Raji (cell line): ENCODE results near the gene PHF3.
A peak's percentile ranks its signal among the peaks of the same experiment; 100 is the strongest.

Source experiments
- POLR2A ChIP-seq: IDR thresholded peaks from 2 replicates; pipeline ENCODE4 v1.6.1; 2011; ENCODE audit warnings: low read depth, low read length, control low read depth; ENCODE audit not compliant: insufficient read depth

PHF3 gene

DNA sequence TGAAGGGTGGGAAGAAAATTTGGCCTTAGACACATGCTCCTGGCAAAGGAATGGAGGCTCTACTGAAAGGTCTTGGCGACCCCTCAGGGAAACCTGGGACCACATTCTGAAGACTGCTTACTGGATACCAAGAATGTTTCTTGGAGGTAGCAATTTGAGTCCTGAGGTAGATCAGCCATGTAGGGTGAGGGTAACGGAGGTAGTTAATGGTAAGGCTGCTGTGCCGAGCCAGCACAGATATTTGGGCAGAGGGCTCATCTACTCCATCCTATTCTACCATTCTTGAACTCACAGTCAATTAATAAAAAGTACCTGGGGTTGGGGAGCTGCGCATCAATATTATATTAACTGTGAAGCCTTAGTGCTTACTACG lies 401 bp upstream of the PHF3 start:
- no peak for TF ChIP-seq POLR2A

DNA sequence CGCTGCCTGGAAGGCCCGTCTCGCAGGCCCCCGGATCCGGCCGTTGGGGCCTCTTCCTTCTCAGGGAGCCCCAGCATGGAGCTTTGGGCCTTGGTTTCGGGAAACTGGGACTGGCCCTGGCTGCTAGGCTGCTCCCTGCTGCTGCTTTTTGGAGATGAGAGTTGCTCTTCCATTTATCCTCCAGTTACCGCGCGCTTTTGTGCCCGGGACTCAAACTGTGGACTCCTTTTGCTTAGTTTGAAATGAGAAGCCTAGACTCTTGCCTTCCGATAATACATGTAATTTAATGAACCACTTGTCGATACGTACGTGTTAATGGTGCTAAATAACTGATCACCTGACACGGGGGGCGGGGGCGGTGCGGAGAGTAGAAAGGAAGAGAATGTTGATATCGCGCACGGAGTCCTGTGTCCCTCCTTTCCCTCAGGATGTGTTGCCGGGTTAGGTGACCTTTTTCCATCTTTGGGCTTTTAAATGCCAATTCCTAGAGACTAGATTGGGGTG lies 968 bp downstream of the PHF3 start:
- TF ChIP-seq POLR2A: 0 out of 2 replicates have a peak, but pooled peaks have one; percentile 22

GRCh38 chr6:63637865-63638445 lies 2.4 kb downstream of the PHF3 start:
- TF ChIP-seq POLR2A: no peak

DNA sequence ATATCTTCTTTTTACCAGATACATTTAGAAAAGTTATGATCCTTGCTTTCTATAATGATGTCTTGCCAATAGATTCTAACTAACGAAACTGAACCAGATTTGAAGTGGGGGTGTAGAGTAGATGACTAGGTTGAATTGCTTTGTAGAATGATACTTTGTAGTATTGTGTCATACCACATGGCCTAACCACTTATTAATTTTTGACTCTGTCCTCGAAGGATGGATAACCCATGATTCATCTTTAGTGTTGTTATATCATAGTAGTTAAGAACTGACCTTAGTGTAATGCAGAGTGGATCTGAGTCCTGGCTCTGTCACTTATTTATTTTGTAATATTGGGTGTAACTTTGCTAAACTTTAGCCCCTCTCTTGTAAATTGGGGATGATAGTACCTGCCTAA lies 4.5 kb downstream of the PHF3 start:
- no peak for TF ChIP-seq POLR2A

DNA sequence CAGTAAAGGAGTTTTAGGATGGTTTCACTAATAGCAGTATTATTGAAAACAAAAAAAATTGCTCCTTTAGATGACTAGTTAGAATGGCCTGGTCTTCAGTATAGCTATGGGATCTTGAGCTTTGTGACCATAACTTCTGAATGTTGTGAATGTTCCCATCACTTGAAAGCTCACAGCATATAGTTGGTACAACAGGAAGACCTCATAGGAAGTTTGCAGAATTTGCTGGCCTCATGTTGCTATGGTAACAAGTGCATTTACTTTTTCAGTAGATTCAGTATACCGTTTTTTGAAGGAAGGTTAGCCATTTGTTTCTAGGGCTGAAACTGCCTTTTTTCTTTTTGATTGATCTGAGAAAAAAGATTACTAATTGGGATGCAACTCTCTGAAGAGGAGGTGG lies 8.3 kb downstream of the PHF3 start:
- TF ChIP-seq POLR2A: no peak

DNA sequence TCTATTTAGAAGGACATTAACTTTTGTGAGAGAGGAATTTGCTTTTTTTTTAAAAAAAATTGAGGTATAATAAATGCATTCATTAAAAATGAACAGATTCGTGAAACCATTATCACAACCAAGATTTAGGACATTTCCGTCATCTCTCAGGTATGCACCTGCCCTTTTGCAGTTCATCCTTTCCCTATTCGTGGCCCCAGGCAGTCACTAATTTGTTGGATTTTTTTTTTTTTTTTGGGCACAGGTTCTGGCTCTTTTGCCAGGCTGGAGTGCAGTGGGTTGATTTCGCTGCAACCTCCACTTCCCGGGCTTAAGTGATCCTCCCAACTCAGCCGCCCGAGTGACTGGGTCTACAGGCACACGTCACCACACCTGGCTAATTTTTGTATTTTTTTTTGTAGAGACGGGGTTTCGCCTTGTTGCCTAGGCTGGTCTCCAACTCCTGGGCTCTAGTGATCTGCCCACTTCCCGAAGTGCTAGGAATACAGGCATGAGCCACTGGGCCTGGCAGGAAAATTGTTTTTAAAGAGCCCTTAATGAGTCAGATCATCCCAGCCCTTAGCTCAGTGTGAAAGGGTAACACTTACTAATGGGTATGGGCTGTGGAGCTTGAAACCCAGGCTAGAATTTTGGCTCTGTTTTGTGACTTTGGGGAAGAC lies 9.2 kb downstream of the PHF3 start:
- TF ChIP-seq POLR2A: no peak

DNA sequence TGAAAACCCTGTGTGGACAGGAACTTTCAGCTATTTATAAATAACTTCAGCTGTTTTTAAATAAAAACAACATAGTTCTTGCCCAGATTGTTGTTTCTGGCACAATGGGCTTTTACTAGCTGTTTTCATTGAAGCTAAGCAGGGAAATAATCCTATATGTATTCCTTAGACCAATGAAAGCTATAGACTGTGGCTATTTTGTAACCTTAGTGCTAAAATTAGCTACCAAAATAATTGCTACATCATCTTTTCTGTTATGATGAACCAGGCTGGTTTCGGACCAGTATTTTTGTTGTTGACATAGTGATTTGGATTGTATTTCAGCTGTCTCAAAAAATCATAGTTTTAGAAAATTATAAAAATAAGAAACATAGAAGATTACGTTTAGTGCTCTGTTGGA lies 13.7 kb downstream of the PHF3 start:
- no peak for TF ChIP-seq POLR2A

DNA sequence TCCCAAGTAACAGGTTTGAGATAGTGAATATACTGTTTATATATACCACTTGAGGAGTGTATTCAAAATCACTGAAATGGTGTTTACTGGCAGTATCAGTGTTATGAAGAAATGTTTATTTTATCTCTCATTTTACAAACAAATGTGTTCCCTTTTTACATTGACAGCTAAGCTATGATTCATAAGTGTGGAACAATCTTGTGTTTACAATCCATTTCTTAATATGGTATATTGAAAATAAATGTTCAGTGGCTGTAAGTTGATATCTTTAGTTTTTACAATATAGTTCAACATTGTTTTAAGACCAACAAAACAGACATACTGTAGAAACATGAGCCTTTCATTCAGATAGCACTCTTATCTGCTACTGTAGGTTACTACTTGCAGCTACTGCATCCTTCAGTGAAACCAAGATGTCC lies 14.3 kb downstream of the PHF3 start:
- no peak for TF ChIP-seq POLR2A

DNA sequence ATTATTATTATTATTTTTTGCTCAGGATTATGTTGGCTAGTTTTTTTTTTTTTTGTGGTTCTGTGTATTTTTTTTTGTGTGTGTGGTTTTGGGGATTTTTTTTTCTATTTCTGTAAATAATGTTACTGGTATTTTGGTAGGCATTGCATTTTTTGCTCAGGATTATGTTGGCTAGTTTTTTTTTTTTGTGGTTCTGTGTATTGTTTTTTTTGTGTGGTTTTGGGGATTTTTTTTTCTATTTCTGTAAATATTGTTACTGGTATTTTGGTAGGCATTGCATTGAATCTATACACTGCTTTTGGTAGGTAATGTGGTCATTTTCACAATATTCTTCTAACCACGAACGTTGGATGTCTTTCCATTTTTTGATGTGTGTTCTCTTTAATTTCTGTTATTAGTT lies 17.4 kb downstream of the PHF3 start:
- no peak for TF ChIP-seq POLR2A

GRCh38 chr6:63660757-63661156 lies 25.2 kb downstream of the PHF3 start:
- TF ChIP-seq POLR2A: no peak

- TF ChIP-seq POLR2A: no peak
These were observed 26.2 kb downstream of the PHF3 start for GRCh38 chr6:63661769-63662168.

GRCh38 chr6:63663147-63663955 lies 27.7 kb downstream of the PHF3 start:
- no peak for TF ChIP-seq POLR2A

DNA sequence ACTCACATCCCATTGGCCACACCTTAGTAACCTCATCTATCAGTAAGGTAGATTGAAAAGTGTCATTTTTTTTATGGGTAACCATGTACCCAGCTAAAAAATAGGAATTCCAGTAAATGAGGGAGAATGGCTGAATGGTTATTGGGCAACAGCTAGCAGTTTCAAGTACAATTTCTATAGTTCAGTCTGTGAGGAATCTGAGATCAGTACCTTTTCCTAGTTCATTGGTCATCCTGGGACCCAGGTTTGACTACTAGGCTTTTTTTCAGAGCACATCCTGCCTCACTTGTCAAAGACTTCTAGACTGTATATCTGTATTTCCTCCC lies 28.3 kb downstream of the PHF3 start:
- TF ChIP-seq POLR2A: no peak

DNA sequence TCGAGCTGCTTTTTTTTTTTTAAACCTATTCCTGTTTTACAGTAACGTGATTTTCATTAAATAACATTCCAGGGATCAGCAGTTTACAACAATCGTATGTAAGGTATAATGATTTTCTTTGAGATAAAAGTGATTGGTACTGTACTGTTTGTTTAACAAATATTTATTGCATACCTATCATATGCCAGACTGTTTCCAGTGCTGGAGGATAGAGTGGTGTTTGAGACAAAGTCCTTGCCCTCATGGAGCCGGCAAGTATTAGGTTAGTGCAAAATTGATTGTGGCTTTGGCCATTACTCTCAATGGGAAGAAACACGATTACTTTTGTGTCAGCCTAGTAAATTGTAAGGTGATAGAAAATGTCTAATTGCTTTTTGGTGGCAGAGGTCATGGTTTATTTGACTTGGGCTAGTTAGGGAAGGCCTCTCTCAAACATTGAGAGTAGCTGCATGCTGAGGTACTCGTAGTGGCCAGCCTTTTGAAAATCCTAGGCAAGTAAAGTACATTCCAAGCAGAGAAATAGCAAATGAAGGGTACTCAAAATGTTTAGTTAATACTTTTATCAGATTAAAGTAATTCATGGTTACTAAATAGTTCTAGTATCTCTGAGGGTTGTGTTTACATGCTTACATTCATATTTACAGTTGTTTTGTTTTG lies 35.6 kb downstream of the PHF3 start:
- TF ChIP-seq POLR2A: no peak

DNA sequence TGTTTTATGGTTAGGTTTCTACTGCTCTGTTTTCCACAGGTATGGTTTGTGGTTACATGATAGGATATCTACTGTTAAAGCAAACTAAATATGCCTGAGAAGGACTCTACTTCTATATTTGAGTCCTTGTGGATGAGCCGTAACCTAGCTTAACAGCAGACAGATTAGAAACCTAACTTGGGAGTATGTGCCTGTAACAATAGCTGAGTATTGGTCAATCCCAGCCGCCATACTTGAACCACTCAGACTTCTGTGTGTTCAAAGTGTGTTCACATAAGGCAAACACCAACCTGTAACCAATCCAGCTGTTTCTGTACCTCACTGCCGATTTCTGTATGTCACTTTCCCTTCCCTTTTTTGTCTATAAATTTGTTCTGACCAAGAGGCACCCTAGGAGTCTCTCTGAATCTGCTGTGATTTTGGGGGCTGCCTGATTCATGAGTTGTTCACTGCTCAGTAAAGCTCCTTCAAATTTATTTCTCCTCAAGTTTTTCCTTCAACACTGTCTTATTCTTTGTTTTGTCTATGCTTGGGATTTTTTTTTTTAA lies 37.1 kb downstream of the PHF3 start:
- TF ChIP-seq POLR2A: no peak
